DMS153 treated with DMSO at 0.1 percent for 48 hours (cell line): Measurements from ENCODE around the gene RAMP3.
"Not testable (repeated sequence)": the region's sequence is repeated elsewhere in the genome, so short reads cannot be mapped to it uniquely, and the experiment has no call there.

ENCODE experiments used
- DNase-seq: peaks from one replicate; lab custom pipeline; 2025; ENCODE audit not compliant: unreplicated experiment; lab: John Stamatoyannopoulos, UW

The RAMP3 gene

DNA sequence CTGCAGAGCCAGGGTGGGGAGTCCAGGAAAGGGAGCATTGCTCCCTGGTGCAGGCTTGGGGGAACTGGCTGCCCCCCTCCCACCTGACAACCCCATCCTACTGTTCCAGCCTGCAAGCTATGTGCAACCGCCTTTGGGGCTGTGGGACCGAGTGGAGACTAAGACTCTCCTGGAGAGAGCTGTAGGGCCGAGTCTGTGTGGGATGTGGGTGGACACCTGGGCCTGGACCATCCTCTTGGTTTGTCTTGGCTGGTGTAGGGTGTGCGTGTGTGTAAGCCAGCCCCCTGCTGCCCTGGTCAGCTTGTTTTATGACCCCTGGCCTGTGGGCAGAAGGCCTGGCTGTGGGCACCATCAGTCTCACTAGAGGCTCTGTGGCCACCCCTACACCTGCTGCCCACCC, 1.6 kb upstream of the RAMP3 start:
- no peak for DNase-seq

DNA sequence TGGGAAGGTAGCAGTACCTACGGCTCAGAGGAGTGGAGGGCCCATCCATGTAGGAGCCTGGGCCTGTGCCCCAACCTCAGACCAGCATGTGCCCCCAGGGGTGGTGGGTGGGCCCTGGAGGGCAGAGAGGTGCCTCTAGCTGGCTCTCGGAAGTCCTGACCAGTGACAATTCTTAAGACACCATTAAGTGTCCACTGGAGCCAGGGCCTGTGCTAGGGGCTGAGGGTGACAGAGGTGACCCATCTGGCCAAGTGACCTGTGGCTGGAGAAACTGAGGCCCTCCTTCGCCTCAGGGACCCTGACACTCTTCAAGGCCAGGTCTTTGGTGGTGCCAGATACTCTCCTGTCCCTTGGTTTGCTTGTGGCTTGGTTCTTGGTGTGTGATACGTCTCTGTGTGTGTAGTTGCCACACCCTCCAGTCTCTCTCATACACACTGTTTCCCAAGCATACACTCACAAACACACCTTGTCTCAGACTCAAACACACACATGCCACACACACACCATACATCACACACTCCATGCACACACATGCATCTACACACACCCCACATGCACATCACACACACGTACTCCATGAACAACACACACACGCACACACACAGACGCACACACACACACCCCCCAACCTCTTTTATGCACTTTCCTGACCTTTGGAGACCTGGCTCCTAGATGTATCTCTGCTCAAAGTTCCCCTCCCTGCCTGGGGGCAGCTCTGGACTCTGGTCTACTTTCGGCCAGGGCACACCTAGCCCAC, 897 bp upstream of the RAMP3 start:
- no peak for DNase-seq

DNA sequence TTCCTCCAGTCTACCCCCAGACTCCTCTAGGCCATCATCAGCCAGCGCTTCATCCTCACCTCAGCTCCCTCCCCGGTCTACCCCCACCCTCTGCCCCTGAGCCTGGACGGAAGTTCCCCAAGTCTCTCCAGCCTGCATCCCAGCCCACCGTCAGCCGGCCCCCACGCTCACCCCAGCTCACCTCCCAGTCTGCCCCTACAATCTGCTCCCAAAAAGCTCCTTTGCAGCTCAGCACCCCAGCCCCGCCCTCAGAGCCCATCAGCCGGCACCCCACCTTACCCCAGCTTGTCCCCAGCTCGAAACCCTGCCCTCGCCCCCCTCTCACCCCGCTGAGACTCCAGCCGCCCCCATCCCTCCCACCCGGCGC, 322 bp upstream of the RAMP3 start:
- no peak for DNase-seq

DNA sequence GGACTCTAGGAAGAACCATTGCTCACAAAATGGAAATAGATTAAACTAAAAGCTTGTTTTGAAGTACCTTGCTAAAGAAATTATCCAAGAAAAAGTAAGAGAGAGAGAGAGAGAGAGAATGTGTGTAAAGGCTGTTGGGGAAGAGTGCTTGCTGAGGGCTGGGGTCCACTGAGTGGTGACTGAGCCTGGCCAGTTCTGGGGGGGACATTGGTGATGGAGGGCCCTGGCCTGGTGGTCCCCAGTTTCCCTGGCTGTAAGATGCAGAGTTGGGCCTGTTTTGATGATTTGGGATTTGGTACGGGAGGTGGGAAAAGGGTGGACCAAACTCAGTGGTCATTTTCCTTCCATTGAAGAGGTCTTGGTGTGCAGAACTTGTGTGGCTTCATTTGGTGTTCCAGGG, 880 bp downstream of the RAMP3 start:
- no peak for DNase-seq

DNA sequence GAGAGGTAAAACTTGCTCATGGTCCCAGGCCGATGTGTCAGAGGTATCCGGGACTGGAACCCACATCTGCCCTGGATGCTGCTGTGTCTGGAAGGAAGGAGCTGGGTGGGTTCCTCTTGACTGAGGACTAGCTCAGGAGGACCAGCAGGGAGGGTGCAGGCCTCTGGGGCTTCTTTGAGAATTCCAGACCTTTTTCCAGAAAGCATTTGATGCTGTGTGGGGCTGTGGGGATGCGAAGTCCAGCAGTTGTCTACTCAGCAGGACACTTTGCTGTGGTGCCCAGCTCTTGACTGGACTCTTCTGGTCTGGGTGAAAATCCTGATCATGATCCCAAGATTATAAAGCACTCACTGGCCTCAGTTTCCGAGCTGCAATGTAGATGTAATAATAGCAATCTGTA, 1.7 kb downstream of the RAMP3 start:
- no peak for DNase-seq

DNA sequence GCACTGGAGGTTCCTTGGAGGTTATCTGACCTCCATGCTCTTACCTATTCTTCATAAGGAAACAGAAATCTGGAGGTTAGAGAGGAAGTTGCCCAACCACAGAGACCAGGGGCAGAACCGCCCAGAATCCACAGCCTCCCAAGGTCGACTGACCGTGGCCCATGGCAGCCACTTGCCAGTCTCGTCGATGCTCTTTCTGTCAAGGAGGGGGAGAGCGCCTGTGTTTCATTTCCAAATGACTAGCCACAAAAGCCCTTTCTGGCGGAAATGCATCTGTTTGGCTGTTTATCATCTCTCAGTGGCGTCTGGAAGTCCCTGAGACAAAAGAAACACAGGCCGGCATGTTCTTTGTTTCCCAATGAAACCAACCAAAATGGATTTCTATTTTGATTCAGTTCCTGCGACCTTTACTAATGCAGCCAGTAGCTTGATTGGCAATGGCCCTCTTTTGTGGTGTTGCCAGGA, 2.9 kb downstream of the RAMP3 start:
- no peak for DNase-seq

DNA sequence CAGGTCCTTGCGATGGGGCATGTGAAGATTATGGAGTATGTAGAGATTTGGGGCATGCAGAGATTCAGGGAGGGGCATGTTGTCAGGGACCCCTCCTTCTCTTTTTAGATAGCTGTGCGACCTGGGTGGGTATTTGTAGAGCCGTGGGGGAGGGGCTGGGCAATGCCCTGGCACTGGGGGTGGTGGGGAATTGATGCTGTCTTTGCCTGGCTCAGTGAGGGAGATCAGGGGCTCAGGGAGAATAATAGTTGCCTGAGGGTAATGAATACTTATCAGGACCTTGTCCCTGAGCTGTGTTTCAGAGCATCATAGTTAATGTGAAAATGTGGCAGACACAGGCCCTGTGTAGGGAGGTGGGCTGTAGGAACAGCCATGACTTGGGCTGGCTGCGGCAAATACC, 3.5 kb downstream of the RAMP3 start:
- DNase-seq, result no peak

DNA sequence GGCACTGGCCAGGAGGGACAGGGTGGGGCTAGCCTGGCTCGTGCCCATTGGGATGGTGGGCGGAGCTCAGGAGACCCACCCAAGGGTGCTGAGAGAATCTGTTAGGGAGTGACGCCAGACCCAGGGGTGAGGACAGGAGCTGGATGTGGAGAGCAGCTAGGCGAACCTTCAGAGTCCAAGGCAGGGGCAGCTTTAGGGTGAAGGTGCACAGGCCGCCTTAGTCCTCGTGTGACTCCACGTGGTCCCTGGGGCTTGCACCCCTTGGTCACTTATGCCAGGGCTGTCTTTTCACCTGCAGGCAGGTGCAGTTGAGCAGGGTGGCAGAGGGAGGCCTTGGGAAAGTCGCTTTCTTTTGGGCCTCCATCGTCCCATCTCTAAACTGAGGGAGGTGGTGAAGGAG, 4.3 kb downstream of the RAMP3 start:
- DNase-seq, result no peak

DNA sequence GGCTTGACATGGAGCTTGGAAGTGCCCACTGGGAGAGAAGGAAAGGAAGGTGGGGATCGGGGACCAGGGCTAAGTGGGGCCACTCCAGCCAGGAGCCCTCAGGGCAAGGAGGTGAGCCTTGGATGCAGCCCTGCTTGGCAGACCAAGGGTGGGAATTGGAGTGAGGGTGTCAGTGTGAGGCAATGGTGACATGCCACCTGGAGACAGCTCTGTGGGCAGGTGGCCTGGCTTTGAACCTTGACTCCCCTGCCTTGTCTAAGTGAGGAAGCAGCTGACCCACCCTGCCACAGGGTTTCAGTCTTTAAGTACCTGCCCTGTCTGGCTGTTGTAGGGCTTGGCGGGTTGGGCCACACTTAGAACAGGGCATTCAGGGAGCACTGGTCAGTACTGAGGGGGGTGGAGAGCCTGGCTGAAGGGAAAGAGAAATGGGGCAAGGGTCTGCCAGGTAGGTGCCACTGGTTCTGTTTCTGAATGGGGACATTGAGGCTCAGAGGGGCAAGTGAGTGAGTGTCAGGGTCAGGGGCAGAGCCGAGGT, 4.8 kb downstream of the RAMP3 start:
- DNase-seq, result no peak

DNA sequence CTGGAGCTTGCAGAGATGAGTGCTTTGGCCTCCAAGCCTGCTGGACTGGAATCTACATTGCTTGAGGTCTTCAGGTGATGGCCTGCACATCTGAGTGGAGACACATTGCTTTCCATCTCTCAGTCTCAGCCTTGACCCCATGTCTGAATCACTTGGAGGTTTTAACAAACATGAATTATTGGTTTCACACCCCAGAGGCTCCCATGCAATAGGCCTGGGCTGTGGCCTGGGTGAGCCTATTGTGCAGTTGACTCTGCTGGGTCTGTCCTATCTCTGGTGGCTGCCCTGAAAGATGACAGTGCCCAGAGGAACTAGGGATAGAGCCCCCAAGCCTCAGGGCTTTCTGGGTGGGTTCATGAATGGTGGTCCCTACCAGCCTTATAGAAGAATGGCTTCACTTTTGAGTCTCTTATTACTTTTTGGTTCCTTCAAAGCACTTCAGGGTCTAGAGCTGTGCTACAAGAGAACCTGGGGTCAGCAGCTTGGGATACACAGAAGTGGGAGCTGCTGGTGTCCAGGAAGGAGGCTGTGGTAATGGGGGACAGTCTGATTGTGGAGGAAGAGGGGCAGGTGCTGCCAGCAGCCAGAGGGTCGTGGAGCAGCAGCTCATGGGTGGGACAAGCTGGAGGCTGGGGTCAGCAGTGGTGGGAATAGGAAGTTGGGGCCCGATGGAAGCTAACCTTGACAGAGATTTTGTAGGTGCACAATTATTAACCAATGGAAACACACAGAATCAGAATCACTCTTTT, 5.5 kb downstream of the RAMP3 start:
- no peak for DNase-seq

DNA sequence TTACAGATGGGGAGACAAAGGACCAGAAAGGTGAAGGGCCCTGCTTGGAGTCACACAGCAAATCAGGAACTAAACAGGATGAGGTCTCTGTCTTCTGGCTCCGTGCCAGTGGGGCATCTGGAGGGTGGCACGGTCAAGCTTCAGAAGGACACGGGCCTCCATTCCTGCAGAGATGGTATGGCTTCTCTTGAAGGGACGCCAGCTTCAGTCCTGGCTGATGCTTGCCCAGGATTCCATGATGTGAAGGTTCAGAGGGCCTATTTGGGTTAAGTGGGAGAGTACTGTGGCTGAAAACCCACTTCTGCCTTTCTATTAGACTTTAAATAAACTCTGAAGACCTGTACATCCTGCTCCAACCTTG, 6.1 kb downstream of the RAMP3 start:
- DNase-seq, result no peak

DNA sequence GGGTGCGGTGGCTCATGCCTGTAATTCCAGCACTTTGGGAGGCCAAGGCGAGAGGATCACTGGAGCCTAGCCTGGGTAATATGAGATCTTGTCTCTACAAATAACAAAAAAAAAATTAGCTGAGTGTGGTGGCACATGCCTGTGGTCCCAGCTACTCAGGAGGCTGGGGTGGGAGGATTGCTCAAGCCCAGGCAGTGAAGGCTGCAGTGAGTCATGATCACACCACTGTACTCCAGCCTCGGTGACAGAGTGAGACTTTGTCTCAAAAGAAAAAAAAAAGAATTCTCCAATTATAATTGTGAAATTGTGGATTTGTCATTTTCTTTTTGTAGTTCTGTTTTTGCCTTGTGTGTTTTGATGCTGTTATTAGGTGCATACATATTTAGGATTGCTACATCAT, 6.7 kb downstream of the RAMP3 start:
- DNase-seq, result not testable (repeated sequence)

DNA sequence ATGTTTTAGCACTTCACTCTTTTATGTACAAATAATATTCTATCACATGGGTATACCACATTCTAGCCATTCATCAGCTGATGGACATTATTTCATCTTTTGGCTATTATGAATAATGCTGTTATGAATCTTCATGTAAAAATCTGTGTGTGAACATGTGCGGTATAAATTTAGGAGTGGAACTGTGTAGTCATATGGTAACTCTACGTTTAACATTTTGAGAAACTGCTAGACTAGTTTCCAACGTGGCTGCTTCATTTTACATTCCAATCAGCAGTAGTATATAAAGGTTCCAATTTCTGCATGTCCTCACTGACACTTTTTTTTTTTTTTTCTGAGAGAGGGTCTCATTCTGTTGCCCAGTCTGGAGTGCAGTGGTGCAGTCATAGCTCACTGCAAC, 8.3 kb downstream of the RAMP3 start:
- DNase-seq, result no peak

DNA sequence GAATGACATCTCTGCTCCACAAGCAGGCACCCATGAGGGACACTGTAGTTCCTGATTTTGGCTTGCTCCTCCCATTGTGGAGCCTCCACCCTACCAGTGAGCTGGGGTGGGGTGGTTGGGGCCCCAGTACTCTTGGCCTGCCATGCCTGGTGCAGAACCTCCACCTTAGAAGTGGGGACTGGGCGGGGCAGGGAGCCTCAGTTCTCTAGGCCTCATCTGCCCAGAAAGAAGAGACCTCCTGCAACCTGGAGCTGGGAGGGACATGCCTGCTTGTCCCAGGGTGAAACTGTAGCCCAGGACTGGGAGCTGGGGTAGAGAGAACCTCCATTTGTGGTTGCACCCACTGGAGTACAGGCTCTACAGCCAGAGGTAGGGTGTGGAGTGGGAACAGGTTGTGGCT, 14.4 kb downstream of the RAMP3 start:
- no peak for DNase-seq

DNA sequence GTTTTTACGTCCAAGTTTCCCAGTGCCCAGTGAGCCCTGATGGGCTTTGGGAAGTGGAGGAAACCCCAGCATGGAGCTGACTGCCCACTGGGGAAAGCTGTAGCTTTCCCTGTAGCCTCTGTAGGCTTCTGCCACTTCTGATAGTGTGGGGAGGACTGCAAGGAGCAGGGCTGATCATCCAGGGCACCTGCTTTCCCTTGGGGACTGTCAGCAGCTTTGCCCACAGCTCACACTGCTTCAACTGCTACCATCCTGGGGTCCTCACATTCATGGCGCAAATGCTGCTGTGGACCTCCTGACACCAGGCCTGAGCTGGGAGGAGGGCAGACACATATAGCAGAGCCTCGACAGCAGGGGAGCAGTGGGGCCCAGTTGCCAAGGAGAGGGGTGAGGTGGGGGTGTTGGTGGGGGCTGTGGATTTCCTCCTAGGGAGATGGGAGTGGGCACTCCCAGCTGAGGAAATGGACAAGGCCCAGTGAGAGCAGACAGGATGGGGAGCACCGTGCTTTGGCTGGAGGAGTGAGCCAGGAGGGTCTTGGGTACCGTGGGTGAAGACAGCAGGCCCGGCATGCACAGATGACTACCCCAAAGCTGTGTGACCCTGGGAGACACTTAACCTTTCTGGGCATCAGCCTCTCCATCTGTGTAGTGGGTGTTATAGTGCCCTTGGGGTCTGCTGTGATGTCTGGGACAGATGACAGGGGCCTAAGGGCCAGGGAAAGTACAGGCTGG, 16.2 kb downstream of the RAMP3 start:
- DNase-seq, result no peak

DNA sequence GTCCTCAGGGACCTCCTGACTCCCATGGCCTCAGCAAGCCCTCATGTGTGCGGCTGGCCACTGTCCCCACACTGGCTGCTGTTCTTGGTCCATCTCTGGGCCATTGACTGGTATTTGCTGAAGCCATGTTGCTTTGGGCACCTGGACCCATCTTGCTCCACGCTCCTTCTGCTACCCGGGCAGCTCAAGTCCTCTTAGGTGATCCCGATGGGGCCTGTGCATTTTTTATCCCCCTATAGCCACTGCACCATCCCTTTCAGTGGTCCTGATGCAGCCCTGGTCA, 16.7 kb downstream of the RAMP3 start:
- DNase-seq, result no peak

DNA sequence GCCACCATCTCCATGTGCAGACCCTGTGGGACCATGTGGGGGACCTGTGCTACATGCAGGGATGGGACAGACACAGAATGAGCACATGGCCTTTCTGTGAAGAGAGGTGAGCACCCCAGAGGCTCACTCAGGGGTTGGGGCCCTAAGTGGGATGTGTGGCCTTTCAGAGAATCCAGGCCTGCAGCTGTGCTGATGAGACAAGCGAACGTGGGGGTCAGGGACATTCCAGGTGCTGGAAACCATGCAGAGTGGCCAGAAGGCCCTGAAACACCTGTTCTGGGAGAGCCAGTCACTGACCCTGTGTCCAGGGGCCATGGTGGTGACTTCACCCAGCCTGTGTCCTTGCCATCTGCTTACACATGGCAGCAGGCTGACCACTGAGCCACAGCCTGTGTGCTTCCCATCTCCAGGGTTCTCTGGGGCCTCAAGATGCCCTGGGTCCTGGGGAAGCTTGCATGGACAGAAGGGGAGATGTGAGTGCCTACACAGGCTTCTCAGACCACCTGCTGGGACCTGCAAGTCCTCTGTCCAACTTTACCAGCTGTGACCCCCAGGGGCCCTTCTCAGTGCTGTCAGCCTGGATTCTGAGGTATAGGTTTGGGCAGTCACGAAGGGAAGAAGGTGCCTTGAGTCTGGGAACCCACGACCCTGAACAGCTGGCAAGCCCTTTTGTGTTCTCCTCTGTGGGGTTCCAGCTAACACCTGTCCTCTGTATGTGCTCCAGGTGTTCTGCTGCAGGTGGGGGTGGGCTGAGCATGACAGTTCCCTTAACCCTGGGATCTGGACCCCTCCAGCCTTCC, 17.6 kb downstream of the RAMP3 start:
- DNase-seq, result no peak

DNA sequence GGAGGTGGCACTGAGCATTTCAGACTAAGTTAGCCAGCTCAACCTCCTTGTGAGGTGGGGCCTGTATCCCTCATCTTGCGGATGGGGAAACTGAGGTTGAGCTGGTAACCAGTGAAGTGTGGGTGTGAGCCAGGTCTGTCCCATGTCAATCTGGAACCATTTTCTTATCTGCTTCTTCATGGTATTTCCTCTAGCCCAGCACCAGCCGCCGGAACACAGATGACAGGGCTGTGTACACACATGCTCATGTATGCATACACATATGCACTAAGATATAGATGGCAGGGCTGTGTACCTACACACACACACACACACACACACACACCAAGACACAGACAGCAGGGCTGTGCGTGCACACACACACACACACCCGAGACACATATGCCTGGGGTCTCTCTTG, 18.5 kb downstream of the RAMP3 start:
- DNase-seq, result no peak

DNA sequence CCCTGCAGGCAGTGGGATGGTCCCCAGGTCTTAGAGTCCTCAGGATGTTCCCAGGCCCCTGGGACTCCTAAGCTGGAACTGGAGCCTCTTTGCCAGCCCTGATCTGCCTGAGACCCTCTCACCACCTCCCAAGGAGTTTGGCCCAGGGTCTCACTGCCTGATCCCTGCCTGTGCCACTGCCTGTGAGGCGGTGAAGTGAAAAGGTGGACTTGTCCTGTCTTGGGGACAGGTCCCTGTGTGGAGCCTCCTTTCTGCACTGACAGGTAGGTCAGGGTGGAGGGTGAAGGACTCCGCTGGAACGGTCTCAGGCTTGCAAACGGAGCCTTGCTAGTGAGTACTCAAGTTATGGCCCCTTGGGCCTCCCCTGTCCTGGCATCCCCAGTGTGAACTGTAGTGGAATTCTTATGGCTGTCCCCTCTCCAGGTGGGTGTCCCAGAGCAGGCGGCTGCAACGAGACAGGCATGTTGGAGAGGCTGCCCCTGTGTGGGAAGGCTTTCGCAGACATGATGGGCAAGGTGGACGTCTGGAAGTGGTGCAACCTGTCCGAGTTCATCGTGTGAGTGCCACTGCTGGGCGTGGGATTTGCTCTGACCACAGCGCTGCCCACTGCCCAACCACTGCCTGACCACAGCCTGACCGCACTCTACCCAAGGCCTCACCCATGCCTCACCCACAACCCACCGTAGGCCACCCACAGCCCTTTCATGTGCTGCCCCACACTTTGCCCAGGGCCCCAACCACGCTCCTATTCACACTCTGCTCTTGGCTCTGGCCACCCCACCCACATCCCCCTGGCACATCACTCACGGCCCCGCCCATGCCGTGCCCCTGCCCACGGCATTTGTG, 19.5 kb downstream of the RAMP3 start:
- DNase-seq, result no peak

DNA sequence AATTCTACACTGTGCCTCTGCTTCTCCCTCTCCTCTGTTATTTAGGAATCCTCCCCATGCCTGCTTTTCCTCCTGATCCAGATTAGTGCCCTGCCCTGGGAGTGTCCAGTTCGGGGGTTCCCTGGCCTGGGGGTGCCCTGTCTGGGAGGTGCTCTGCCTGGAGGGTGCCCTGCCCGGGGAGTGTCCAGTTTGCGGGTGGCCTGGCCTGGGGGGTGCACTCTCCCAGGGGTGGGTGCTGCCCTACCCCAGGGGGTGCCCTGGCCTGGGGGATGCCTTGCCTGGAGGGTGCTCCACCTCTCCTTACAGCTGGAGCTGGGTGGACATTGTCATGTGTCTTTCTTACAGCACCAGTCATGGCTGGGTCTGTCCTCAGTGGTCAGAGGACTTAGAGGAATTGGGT, 20.2 kb downstream of the RAMP3 start:
- no peak for DNase-seq
